ENCODE results near the gene YWHAB.

YWHAB gene

GRCh38 chr20:44894959-44895358 is 9.5 kb downstream of the YWHAB start:
- no peak overlapping the region for H3K27ac ChIP-seq
- TF ChIP-seq ZFX (IDR thresholded peaks at IDR 0.05): no peak
- no peak for TF ChIP-seq CTCF (conservative IDR thresholded peaks at IDR 0.05)

- H3K27ac ChIP-seq: no peak overlapping the region
- TF ChIP-seq ZFX (IDR thresholded peaks at IDR 0.05) (no peak), CTCF (conservative IDR thresholded peaks at IDR 0.05) (no peak)
Measured at GRCh38 chr20:44896583-44896982, 11.1 kb downstream of the YWHAB start.

- H3K27ac ChIP-seq: no peak overlapping the region
Measured at GRCh38 chr20:44897133-44897532, 11.6 kb downstream of the YWHAB start.

GRCh38 chr20:44900231-44900854 is 14.8 kb downstream of the YWHAB start:
- no peak overlapping the region for H3K27ac ChIP-seq

More at GRCh38 chr20:44897133-44897532, 11.6 kb downstream of the YWHAB start:
- TF ChIP-seq ZFX (IDR thresholded peaks at IDR 0.05) (no peak), CTCF (conservative IDR thresholded peaks at IDR 0.05) (no peak)

GRCh38 chr20:44901974-44902373 is 16.5 kb downstream of the YWHAB start:
- TF ChIP-seq ZFX (IDR thresholded peaks at IDR 0.05): no peak
- no peak overlapping the region for H3K27ac ChIP-seq

More at GRCh38 chr20:44900231-44900854, 14.8 kb downstream of the YWHAB start:
- TF ChIP-seq ZFX (IDR thresholded peaks at IDR 0.05) (no peak), CTCF (conservative IDR thresholded peaks at IDR 0.05) (no peak)

- no peak overlapping the region for H3K27ac ChIP-seq
- TF ChIP-seq ZFX (IDR thresholded peaks at IDR 0.05): no peak
- TF ChIP-seq CTCF (conservative IDR thresholded peaks at IDR 0.05): no peak
Measured at GRCh38 chr20:44904377-44904776, 18.9 kb downstream of the YWHAB start.

- TF ChIP-seq ZFX (IDR thresholded peaks at IDR 0.05) (no peak), CTCF (conservative IDR thresholded peaks at IDR 0.05) (no peak)
- H3K27ac ChIP-seq: peak overlapping the region; percentile 71
Measured at GRCh38 chr20:44908987-44909871, 23.7 kb downstream of the YWHAB start.

Data from C4-2B (cell line).